H1 (cell line): Measurements from ENCODE around the gene MCL1. TPM values are rescaled to one million over a fixed set of nuclear protein-coding genes. Genes with fewer than 3 reads are reported as not detected.

Experiments
- CTCF ChIA-PET: fragments of 300-600 bp; sonication (Branson Sonifier 250); formaldehyde crosslinking; loops from one replicate; lab custom pipeline; 2021; ENCODE audit not compliant: partially characterized antibody; lab: Charles Lee
- POLR2A ChIA-PET: fragments of 300-600 bp; sonication (Branson Sonifier 250); formaldehyde crosslinking; loops from one replicate; lab custom pipeline; 2021; ENCODE audit warnings: inconsistent platforms; ENCODE audit not compliant: partially characterized antibody; lab: Charles Lee
- DNase-seq, 2 experiments: peaks; one replicate each; pipeline versions ENCODE4 v3.0.0 to v3.0.0-alpha.2; 2010 to 2022; ENCODE audit warnings: low spot score in 2 of 2, low read depth in 1 of 2, mixed read lengths in 1 of 2
- FAIRE-seq: peaks from 2 replicates; lab custom pipeline; 2011; peaks lifted over from hg19 to GRCh38; lab: Jason Lieb, UNC
- H2AFZ ChIP-seq: 2 replicates; pipeline ENCODE4 v1.8.1; 2012; ENCODE audit warnings: low read length, inconsistent platforms
- H2AK5ac ChIP-seq: 2 replicates; pipeline ENCODE4 v1.6.1; 2013; ENCODE audit warnings: low read depth, low read length
- H2BK120ac ChIP-seq: replicated peaks from 2 replicates; pipeline ENCODE3; 2013; ENCODE audit warnings: low read depth, low read length, inconsistent platforms
- H2BK12ac ChIP-seq: 2 replicates; pipeline ENCODE4 v1.6.1; 2013; ENCODE audit warnings: low read depth, low read length
- H2BK15ac ChIP-seq: 2 replicates; pipeline ENCODE4 v1.6.1; 2013; ENCODE audit warnings: low read length
- H2BK20ac ChIP-seq: 2 replicates; pipeline ENCODE4 v1.6.1; 2013; ENCODE audit warnings: low read length
- H2BK5ac ChIP-seq: 2 replicates; pipeline ENCODE4 v1.6.1; 2013; ENCODE audit warnings: low read depth, low read length
- H3K14ac ChIP-seq: 2 replicates; pipeline ENCODE4 v1.6.1; 2013; ENCODE audit warnings: inconsistent platforms; ENCODE audit not compliant: insufficient read length
- H3K18ac ChIP-seq: 2 replicates; pipeline ENCODE4 v1.6.1; 2013; ENCODE audit warnings: low read length; ENCODE audit errors: extremely low read depth
- H3K23ac ChIP-seq: 2 replicates; pipeline ENCODE4 v1.6.1; 2013; ENCODE audit warnings: inconsistent platforms; ENCODE audit not compliant: insufficient read length
- H3K23me2 ChIP-seq: 2 replicates; pipeline ENCODE4 v1.6.1; 2013; ENCODE audit warnings: low read depth, low read length
- H3K27ac ChIP-seq: 2 replicates; pipeline ENCODE4 v1.6.1; 2011; ENCODE audit warnings: low read depth, low read length, inconsistent platforms
- H3K27me3 ChIP-seq, 4 experiments: replicated peaks in 1 of 4; 1 replicate in 1 of 4; 2 replicates in 3 of 4; pipeline versions ENCODE4 v1.6.1 to v1.8.1; 2011 to 2013; ENCODE audit warnings: low read length in 3 of 4, mild to moderate bottlenecking in 3 of 4, inconsistent platforms in 2 of 4, mixed read lengths in 2 of 4, moderate library complexity in 1 of 4; ENCODE audit not compliant: control insufficient read depth in 3 of 4, insufficient read depth in 3 of 4; ENCODE audit errors: extremely low read depth in 1 of 4
- H3K36me3 ChIP-seq, 4 experiments: 2 replicates each; pipeline versions ENCODE4 v1.6.1 to v1.8.1; 2011 to 2013; ENCODE audit warnings: mild to moderate bottlenecking in 4 of 4, low read length in 3 of 4, moderate library complexity in 2 of 4, control low read depth in 1 of 4, inconsistent platforms in 1 of 4; ENCODE audit not compliant: insufficient read depth in 4 of 4, control insufficient read depth in 2 of 4
- H3K4ac ChIP-seq: replicated peaks from 2 replicates; pipeline ENCODE3; 2013; ENCODE audit warnings: low read length, low read depth, mixed read lengths, inconsistent platforms; ENCODE audit not compliant: insufficient read length
- H3K4me1 ChIP-seq, 4 experiments: replicated peaks in 1 of 4; 1 replicate in 1 of 4; 2 replicates in 3 of 4; pipeline versions ENCODE4 v1.6.1 to v1.8.1; 2011 to 2013; ENCODE audit warnings: low read length in 3 of 4, inconsistent platforms in 2 of 4, mixed read lengths in 1 of 4; ENCODE audit not compliant: insufficient read depth in 4 of 4, control insufficient read depth in 3 of 4
- H3K4me2 ChIP-seq, 2 experiments: 2 replicates each; pipeline versions ENCODE4 v1.6.1 to v1.8.1; 2011 to 2013; ENCODE audit warnings: low read depth in 2 of 2, low read length in 2 of 2, control low read depth in 1 of 2, inconsistent platforms in 1 of 2, mild to moderate bottlenecking in 1 of 2; ENCODE audit not compliant: insufficient read depth in 1 of 2
- H3K4me3 ChIP-seq, 4 experiments: fragments of 200-600, 300-600 bp in 1 of 4; sonication (generic), shearing (Covaris generic), sonication (Bioruptor Twin) in 1 of 4; 2 replicates each; pipeline versions ENCODE4 v1.5.1 to v1.8.1; 2011 to 2016; ENCODE audit warnings: low read length in 4 of 4, low read depth in 3 of 4, control low read depth in 2 of 4, inconsistent platforms in 2 of 4, mild to moderate bottlenecking in 2 of 4, mixed read lengths in 1 of 4, moderate library complexity in 1 of 4; ENCODE audit not compliant: insufficient read depth in 2 of 4; ENCODE audit errors: extremely low read depth in 1 of 4
- H3K56ac ChIP-seq: replicated peaks from 2 replicates; pipeline ENCODE3; 2013; ENCODE audit warnings: low read depth, mild to moderate bottlenecking, mixed read lengths, low read length, inconsistent platforms; ENCODE audit not compliant: insufficient read length
- H3K79me1 ChIP-seq: 2 replicates; pipeline ENCODE4 v1.6.1; 2013; ENCODE audit warnings: low read depth, low read length, control low read depth
- H3K79me2 ChIP-seq, 2 experiments: 2 replicates each; pipeline versions ENCODE4 v1.6.1 to v1.8.1; 2012 to 2013; ENCODE audit warnings: low read length in 2 of 2, mild to moderate bottlenecking in 2 of 2, inconsistent platforms in 1 of 2; ENCODE audit not compliant: insufficient read depth in 2 of 2, control insufficient read depth in 1 of 2
- H3K9ac ChIP-seq, 4 experiments: replicated peaks in 1 of 4; 1 replicate in 1 of 4; 2 replicates in 3 of 4; pipeline versions ENCODE4 v1.6.1 to v1.8.1; 2011 to 2013; ENCODE audit warnings: low read depth in 3 of 4, low read length in 3 of 4, control low read depth in 2 of 4, mild to moderate bottlenecking in 2 of 4, moderate library complexity in 2 of 4, inconsistent platforms in 1 of 4; ENCODE audit errors: extremely low read depth in 1 of 4
- H3K9me3 ChIP-seq, 2 experiments: 2 replicates each; pipeline versions ENCODE4 v1.6.1 to v1.8.1; 2012 to 2013; ENCODE audit warnings: mild to moderate bottlenecking in 2 of 2, moderate library complexity in 2 of 2, control low read depth in 1 of 2, inconsistent platforms in 1 of 2, low read depth in 1 of 2, low read length in 1 of 2, mixed read lengths in 1 of 2; ENCODE audit not compliant: insufficient read depth in 2 of 2
- H4K20me1 ChIP-seq, 2 experiments: replicated peaks in 1 of 2; 2 replicates each; pipeline versions ENCODE3 to v1.8.1; 2011 to 2013; ENCODE audit warnings: inconsistent platforms in 2 of 2, low read length in 2 of 2, mild to moderate bottlenecking in 1 of 2; ENCODE audit not compliant: insufficient read depth in 2 of 2, control insufficient read depth in 1 of 2
- H4K5ac ChIP-seq: 2 replicates; pipeline ENCODE4 v1.6.1; 2013; ENCODE audit warnings: low read length, low read depth, mixed read lengths, inconsistent platforms; ENCODE audit not compliant: insufficient read length
- H4K8ac ChIP-seq: 2 replicates; pipeline ENCODE4 v1.8.0; 2013; ENCODE audit warnings: mild to moderate bottlenecking, moderate library complexity, low read length, inconsistent platforms; ENCODE audit not compliant: insufficient read depth; ENCODE audit errors: extremely low read depth
- H4K91ac ChIP-seq: replicated peaks from 2 replicates; pipeline ENCODE3; 2013; ENCODE audit warnings: low read length, mixed read lengths, inconsistent platforms; ENCODE audit not compliant: insufficient read length
- FOSL1 ChIP-seq: IDR thresholded peaks from 2 replicates; pipeline ENCODE4 v1.6.1; 2011; ENCODE audit warnings: mild to moderate bottlenecking, low read depth, low read length, moderate library complexity; ENCODE audit not compliant: insufficient read depth
- POLR2A ChIP-seq, 2 experiments: IDR thresholded peaks; 1 replicate in 1 of 2; 2 replicates in 1 of 2; pipeline ENCODE4 v1.6.1; 2011; ENCODE audit warnings: low read depth in 2 of 2, low read length in 2 of 2, mild to moderate bottlenecking in 2 of 2; ENCODE audit errors: control extremely low read depth in 1 of 2
- POLR2AphosphoS5 ChIP-seq: IDR thresholded peaks from 2 replicates; pipeline ENCODE4 v1.6.1; 2011; ENCODE audit warnings: low read depth, low read length
- SP1 ChIP-seq: IDR thresholded peaks from 2 replicates; pipeline ENCODE4 v1.6.1; 2011; ENCODE audit warnings: low read depth, low read length
- YY1 ChIP-seq: IDR thresholded peaks from 2 replicates; pipeline ENCODE4 v1.6.1; 2011; ENCODE audit warnings: low read depth, mild to moderate bottlenecking, low read length
- WGBS, 2 experiments: shearing (Covaris generic) in 1 of 2; methylation state at CpG; one replicate each; pipeline versions ENCODE4 v1.1.6 to v1.1.7; 2013 to 2015; ENCODE audit warnings: low lambda C conversion rate in 2 of 2, mixed read lengths in 2 of 2, inconsistent platforms in 1 of 2, low coverage in 1 of 2, missing lambda C conversion rate in 1 of 2; ENCODE audit not compliant: insufficient replicate concordance in 2 of 2, insufficient coverage in 1 of 2, insufficient read length in 1 of 2; ENCODE audit errors: extremely low coverage in 1 of 2, missing lambda C conversion rate in 1 of 2; 5-methylcytosine and 5-hydroxymethylcytosine counted together
- polyA plus RNA-seq, 7 experiments: library from polyadenylated mRNA; depleted of rRNA in 3 of 7; stranded (reverse) in 5 of 7; unstranded in 2 of 7; fragments of >200 nt in 5 of 7; fragments of 200-250 nt in 2 of 7; gene quantifications; 1 replicate in 5 of 7; 2 replicates in 1 of 7; 4 replicates in 1 of 7; pipeline versions ENCODE4 v1.2.1 to v1.2.3, GENCODE V29; 2011 to 2013; ENCODE audit warnings: missing spikeins in 2 of 7, mixed read lengths in 2 of 7
- total RNA-seq: library from RNA; stranded (reverse); fragmentation: NEBNext Ultra II Directional; extraction: Animal tissue kit (Norgen Biotek cat#: 25700); gene quantifications from 2 replicates; pipeline ENCODE4 v1.2.1, GENCODE V29; 2021

Gene MCL1
- total and polyA plus RNA-seq, 2 of the 8 experiments (the other 6 are each of a cell fraction or from before 2014, with no cell fraction given): 61.1 to 218 TPM

GRCh38 chr1:150574260-150575071 is 4.9 kb downstream of the MCL1 start:
- Histone ChIP-seq H2BK12ac (no peak overlapping the region), H3K56ac (no peak overlapping the region), H2BK20ac (no peak overlapping the region), H4K20me1 (peaks cover 29 to 37% of the 10 kb centered on the region in 2 experiments), H3K14ac (no peak overlapping the region), H4K8ac (no peak overlapping the region), H3K4ac (no peak overlapping the region), H2BK5ac (0 out of 2 replicates have a peak overlapping the region, but pooled peaks have one; percentile 10), H2AK5ac (no peak overlapping the region), H3K79me1 (peaks cover 2% of the 10 kb centered on the region), H3K9ac (peak overlapping the region in 2 of 4 experiments; percentile 3 to 43; a peak in 3 of 7 replicates), H2BK120ac (no peak overlapping the region), H2AFZ (no peak overlapping the region), H4K5ac (no peak overlapping the region), H3K9me3 (no peaks in the 10 kb centered on the region), H3K27ac (no peak overlapping the region), H3K4me1 (peaks cover 5 to 23% (median 14%) of the 10 kb centered on the region in 4 experiments; a peak in 6 of 7 replicates), H3K27me3 (no peaks in the 10 kb centered on the region), H3K79me2 (peaks cover 38 to 87% of the 10 kb centered on the region in 2 experiments), H2BK15ac (no peak overlapping the region), H3K23ac (no peak overlapping the region), H3K4me2 (peak overlapping the region; percentile 72 to 78; a peak in 3 of 4 replicates), H3K36me3 (peaks cover 27 to 72% (median 43%) of the 10 kb centered on the region in 4 experiments), H3K23me2 (peaks cover 9% of the 10 kb centered on the region; the same call in 1 of the 2 replicates), H3K18ac (no peak overlapping the region), H3K4me3 (peak overlapping the region in 1 of 4 experiments; percentile 100; a peak in 3 of 8 replicates), H4K91ac (no peak overlapping the region)
- ChIA-PET CTCF (interaction anchor here (0.7 to 2.7 kb wide), 4 partner anchors 13 to 48 kb away, joined by 3 to 16 read pairs (median 4); no protein-coding TSS in a partner anchor), POLR2A (interaction anchor here (1.3 to 43.7 kb wide), 6 partner anchors 11 to 80 kb away, joined by 3 to 1380 read pairs (median 12); partner anchors contain the start of genes ADAMTSL4 and ENSA)
- WGBS, 2 experiments: 92% methylated on average over 6 of the region's 6 CpGs; no CpG with 5 or more reads in 1 of the 2 experiments
- TF ChIP-seq SP1: 0 out of 2 replicates have a peak, but pooled peaks have one; percentile 3
- TF ChIP-seq FOSL1: no peak
- peak; percentile 80 for TF ChIP-seq POLR2AphosphoS5
- peak; percentile 73 to 74 for TF ChIP-seq POLR2A (IDR thresholded peaks at IDR 0.05; ENCODE audit: control extremely low read depth in 1 of 2, low read depth in 2 of 2, low read length in 2 of 2)
- no peak for TF ChIP-seq YY1
- DNase-seq (no peak), FAIRE-seq (no peak)
